H7 (cell line): ENCODE measurements around the gene FRMD7. TPM values are rescaled to one million over a fixed set of nuclear protein-coding genes. Genes with fewer than 3 reads are reported as not detected.
"Not testable (repeated sequence)": the region's sequence is repeated elsewhere in the genome, so short reads cannot be mapped to it uniquely, and the experiment has no call there.

Experiments used
- DNase-seq: peaks from one replicate; pipeline ENCODE4 v3.0.0; 2012
- H3K27me3 ChIP-seq: 2 replicates; pipeline ENCODE4 v1.6.0; 2011; ENCODE audit warnings: mild to moderate bottlenecking, low read length; ENCODE audit not compliant: control insufficient read depth, insufficient read depth
- H3K36me3 ChIP-seq: replicated peaks from 2 replicates; pipeline ENCODE4 v1.5.1; 2011; ENCODE audit warnings: low read length; ENCODE audit not compliant: control insufficient read depth, insufficient read depth
- H3K4me3 ChIP-seq: 2 replicates; pipeline ENCODE4 v1.5.1; 2011; ENCODE audit warnings: low read depth, mild to moderate bottlenecking, control low read depth, low read length, moderate library complexity; ENCODE audit not compliant: insufficient read depth
- total RNA-seq: library from RNA; depleted of rRNA; stranded (reverse); fragments of >200 nt; shearing (Covaris generic); gene quantifications from 2 replicates; pipeline ENCODE4 v1.2.3, GENCODE V29; 2014

Gene FRMD7
- total RNA-seq, 1 experiment from 2014 or later: 0.14 TPM

GRCh38 chrX:132115792-132116191, 12.0 kb downstream of the FRMD7 start:
- Histone ChIP-seq H3K27me3 (no peaks in the 10 kb centered on the region), H3K4me3 (no peak overlapping the region), H3K36me3 (no peaks in the 10 kb centered on the region)
- no peak for DNase-seq

GRCh38 chrX:132114607-132115006, 13.2 kb downstream of the FRMD7 start:
- DNase-seq: no peak
- no peaks in the 10 kb centered on the region for H3K27me3 ChIP-seq
- no peaks in the 10 kb centered on the region for H3K36me3 ChIP-seq
- H3K4me3 ChIP-seq: no peak overlapping the region

GRCh38 chrX:132107291-132107690, 20.5 kb downstream of the FRMD7 start:
- DNase-seq: no peak
- Histone ChIP-seq H3K36me3 (no peaks in the 10 kb centered on the region), H3K27me3 (no peaks in the 10 kb centered on the region), H3K4me3 (no peak overlapping the region)

- no peak for DNase-seq
- Histone ChIP-seq H3K27me3 (no peaks in the 10 kb centered on the region), H3K4me3 (no peak overlapping the region), H3K36me3 (no peaks in the 10 kb centered on the region)
Observed at GRCh38 chrX:132101799-132102198, 26.0 kb downstream of the FRMD7 start.

GRCh38 chrX:132101206-132101605, 26.6 kb downstream of the FRMD7 start:
- no peak for DNase-seq
- no peaks in the 10 kb centered on the region for H3K27me3 ChIP-seq
- H3K4me3 ChIP-seq: no peak overlapping the region
- no peaks in the 10 kb centered on the region for H3K36me3 ChIP-seq

GRCh38 chrX:132098704-132099103, 29.1 kb downstream of the FRMD7 start:
- H3K36me3 ChIP-seq, H3K4me3 ChIP-seq, H3K27me3 ChIP-seq, DNase-seq: not testable (repeated sequence)

- DNase-seq: no peak
- no peaks in the 10 kb centered on the region for H3K27me3 ChIP-seq
- no peaks in the 10 kb centered on the region for H3K36me3 ChIP-seq
- H3K4me3 ChIP-seq: no peak overlapping the region
Observed at GRCh38 chrX:132094164-132094563, 33.7 kb downstream of the FRMD7 start.

GRCh38 chrX:132093239-132093860, 34.5 kb downstream of the FRMD7 start:
- no peaks in the 10 kb centered on the region for H3K36me3 ChIP-seq
- DNase-seq: no peak
- H3K27me3 ChIP-seq: no peaks in the 10 kb centered on the region
- no peak overlapping the region for H3K4me3 ChIP-seq

GRCh38 chrX:132092439-132093065, 35.3 kb downstream of the FRMD7 start:
- DNase-seq: peak; percentile 76
- Histone ChIP-seq H3K36me3 (no peaks in the 10 kb centered on the region), H3K4me3 (no peak overlapping the region), H3K27me3 (no peaks in the 10 kb centered on the region)

GRCh38 chrX:132090403-132091159, 37.2 kb downstream of the FRMD7 start:
- H3K4me3 ChIP-seq: no peak overlapping the region
- no peak for DNase-seq
- H3K36me3 ChIP-seq: no peaks in the 10 kb centered on the region
- no peaks in the 10 kb centered on the region for H3K27me3 ChIP-seq

- Histone ChIP-seq H3K36me3 (no peaks in the 10 kb centered on the region), H3K27me3 (no peaks in the 10 kb centered on the region), H3K4me3 (no peak overlapping the region)
- DNase-seq: no peak
Observed at GRCh38 chrX:132088864-132089263, 39.0 kb downstream of the FRMD7 start.

- no peak for DNase-seq
- H3K27me3 ChIP-seq: no peaks in the 10 kb centered on the region
- no peak overlapping the region for H3K4me3 ChIP-seq
- no peaks in the 10 kb centered on the region for H3K36me3 ChIP-seq
Observed at GRCh38 chrX:132086672-132087071, 41.1 kb downstream of the FRMD7 start.

GRCh38 chrX:132085786-132086185, 42.0 kb downstream of the FRMD7 start:
- no peaks in the 10 kb centered on the region for H3K27me3 ChIP-seq
- no peak for DNase-seq
- H3K4me3 ChIP-seq: no peak overlapping the region
- H3K36me3 ChIP-seq: no peaks in the 10 kb centered on the region

GRCh38 chrX:132077912-132078311, 49.9 kb downstream of the FRMD7 start:
- peaks cover 3% of the 10 kb centered on the region for H3K36me3 ChIP-seq
- no peak overlapping the region for H3K4me3 ChIP-seq
- DNase-seq: no peak
- no peaks in the 10 kb centered on the region for H3K27me3 ChIP-seq

GRCh38 chrX:132077414-132077813, 50.4 kb downstream of the FRMD7 start:
- peaks cover 4% of the 10 kb centered on the region for H3K36me3 ChIP-seq
- H3K27me3 ChIP-seq: no peaks in the 10 kb centered on the region
- no peak overlapping the region for H3K4me3 ChIP-seq
- no peak for DNase-seq
